22Rv1 (cell line): ENCODE measurements around the gene CEP104.

Experiments used
- H3K27ac ChIP-seq: fragments of 450-650 bp; 2 replicates; pipeline ENCODE4 v1.5.1; 2017
- CTCF ChIP-seq: fragments of 450-650 bp; IDR thresholded peaks from 2 replicates; pipeline ENCODE4 v1.5.1; 2017; ENCODE audit warnings: mild to moderate bottlenecking
- ZFX ChIP-seq: fragments of 450-650 bp; IDR thresholded peaks from 2 replicates; pipeline ENCODE4 v1.6.1; 2017; ENCODE audit warnings: antibody characterized with exemption, borderline replicate concordance

Gene CEP104

DNA sequence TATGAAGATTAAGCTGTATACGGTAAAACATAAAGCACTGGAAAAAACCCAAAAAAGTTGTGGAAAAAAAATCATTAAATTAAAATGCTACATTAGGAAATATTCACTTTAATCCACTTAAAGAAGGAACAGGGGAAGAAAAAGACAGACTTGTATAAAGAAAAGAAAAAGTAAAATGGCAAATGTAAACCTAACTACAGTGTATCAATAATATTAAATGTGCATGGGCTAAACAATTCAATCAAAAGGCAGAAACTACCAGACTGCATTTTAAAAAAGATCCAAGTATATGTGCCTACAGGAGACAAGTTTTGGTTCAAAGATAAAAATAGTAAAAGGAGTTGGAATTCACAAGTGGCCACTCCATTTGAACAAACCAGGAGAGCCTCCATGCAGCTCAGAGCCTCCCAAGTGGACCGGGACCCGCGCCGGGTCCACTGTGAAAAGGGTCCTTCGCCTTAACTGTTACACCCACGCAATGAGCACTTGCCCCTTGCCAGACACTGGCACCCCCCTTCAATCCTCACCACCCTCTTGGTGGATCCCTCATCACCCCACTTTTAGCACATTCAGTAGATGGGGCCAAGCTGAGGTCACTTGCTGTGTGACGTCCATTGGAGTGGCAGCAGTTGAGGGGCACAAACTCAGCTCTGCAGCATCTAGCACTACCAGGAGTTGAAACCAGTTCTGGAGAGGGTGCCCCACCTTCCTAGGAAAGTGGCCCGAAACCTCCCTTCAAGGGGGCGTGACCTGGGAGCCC lies 42.2 kb upstream of the CEP104 start:
- H3K27ac ChIP-seq: peak overlapping the region; percentile 98
- TF ChIP-seq ZFX: no peak
- TF ChIP-seq CTCF: no peak

GRCh38 chr1:3898475-3898735 lies 41.4 kb upstream of the CEP104 start:
- H3K27ac ChIP-seq: no peak overlapping the region
- TF ChIP-seq CTCF (no peak), ZFX (no peak)

DNA sequence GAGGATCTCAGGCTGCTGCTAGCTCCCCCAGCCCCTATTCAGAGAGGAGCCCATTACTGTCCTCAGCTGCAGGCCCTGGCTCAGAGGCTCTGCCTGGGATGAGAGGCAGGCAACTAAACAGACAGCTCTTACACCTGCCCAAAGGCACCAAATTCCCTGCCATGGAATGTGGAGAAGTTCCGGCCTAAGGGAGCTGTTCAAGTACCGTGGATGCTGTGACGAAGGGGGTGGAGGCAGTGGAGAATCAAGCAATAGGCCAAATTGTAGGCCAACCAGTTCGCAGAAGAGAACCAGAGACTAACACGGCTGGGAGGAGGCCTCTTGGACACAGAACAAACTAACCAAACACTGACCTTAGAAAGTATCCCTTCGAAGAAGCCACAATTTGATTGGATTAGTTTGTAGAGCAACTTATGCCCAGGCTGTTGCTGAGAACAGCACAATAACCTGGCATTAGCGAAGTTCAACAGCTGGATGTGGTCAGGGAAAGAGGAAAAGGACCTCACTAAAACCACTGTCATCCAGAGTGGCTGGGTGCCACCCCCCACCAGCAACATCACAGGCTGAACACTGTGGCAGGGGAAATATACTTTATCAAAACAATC lies 39.5 kb upstream of the CEP104 start:
- TF ChIP-seq CTCF (no peak), ZFX (no peak)
- H3K27ac ChIP-seq: no peak overlapping the region

- TF ChIP-seq ZFX (no peak), CTCF (no peak)
Measured at GRCh38 chr1:3895951-3896325, 38.9 kb upstream of the CEP104 start.

DNA sequence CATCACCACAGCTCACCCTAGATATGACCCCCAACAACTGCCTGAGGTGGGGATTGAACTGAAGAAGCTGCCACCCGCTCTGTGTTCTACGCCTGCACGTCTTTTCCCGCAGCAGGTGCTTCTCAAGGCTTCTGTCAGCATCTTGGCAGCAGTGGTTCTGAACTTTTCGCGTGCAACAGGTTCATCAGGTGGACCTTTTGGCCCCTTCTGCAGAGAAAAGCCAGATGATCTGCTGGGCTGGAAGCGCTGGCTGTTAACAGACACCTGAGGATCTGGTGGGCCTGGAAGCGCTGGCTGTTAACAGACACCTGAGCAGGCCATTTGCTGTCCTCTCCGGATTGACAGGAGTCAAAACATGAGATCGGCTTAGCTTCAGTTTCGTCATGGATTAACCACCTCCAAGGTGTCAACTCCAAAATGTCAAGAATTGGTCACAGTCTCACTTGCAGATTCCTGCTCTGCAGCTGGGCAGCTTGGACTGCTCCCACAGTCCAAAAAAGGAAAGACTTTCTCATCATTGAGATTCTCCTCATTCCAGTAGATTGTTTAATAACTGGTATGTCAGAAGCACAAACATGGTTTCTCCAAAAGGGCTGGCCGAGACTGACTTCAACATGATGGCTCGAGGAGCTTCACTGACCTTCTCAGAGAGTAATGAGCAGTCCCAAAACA lies 38.4 kb upstream of the CEP104 start:
- no peak for TF ChIP-seq ZFX
- no peak for TF ChIP-seq CTCF
- no peak overlapping the region for H3K27ac ChIP-seq

More at GRCh38 chr1:3895951-3896325, 38.9 kb upstream of the CEP104 start:
- no peak overlapping the region for H3K27ac ChIP-seq

DNA sequence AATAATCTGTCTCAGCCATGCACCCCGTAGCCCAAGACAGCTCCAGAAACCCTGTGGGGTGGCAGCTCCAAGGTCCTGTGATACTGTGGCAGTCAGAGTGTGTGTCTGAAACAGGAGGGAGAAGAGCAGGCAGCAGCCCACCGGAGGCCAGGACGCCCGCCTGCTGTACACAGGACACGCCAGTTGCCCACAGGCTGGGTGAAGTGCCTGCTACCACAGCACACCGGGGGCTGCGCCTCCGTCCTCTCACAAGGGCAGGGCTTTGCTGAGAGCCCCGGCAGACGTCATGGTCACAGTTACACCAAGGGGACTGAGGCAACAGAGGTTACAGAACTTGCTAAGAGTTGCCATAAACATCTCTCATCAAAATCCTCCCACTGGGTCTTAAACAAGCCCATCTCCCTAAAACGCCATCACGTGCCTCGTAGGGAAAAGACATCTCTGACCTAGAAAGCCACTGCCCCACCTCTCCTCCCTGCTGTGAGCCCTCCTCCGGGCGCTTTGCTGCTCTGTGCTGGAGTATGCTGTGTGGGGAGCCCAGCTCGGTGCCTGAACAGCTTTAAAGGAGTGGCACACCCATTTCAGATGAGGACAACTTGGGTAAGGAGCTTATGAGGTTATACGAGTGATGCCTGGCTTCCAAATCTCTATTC lies 37.7 kb upstream of the CEP104 start:
- no peak overlapping the region for H3K27ac ChIP-seq
- TF ChIP-seq CTCF: no peak
- TF ChIP-seq ZFX: no peak
